Panc1 (cell line): ENCODE results near the gene FNBP1L.

Experiments used
- CTCF ChIP-seq: fragments of 450-650 bp; IDR thresholded peaks from 2 replicates; pipeline ENCODE4 v1.5.1; 2017; ENCODE audit warnings: mild to moderate bottlenecking
- POLR2AphosphoS5 ChIP-seq: IDR thresholded peaks from 2 replicates; pipeline ENCODE4 v1.6.1; 2012; ENCODE audit warnings: mild to moderate bottlenecking, low read depth, low read length, moderate library complexity
- SIN3A ChIP-seq: IDR thresholded peaks from 2 replicates; pipeline ENCODE4 v1.6.1; 2012; ENCODE audit warnings: low read depth, mild to moderate bottlenecking, low read length, moderate library complexity, borderline replicate concordance; ENCODE audit not compliant: insufficient read depth
- TCF7L2 ChIP-seq: IDR thresholded peaks from 2 replicates; pipeline ENCODE4 v1.6.1; 2011; ENCODE audit warnings: mild to moderate bottlenecking, low read depth, low read length, inconsistent platforms

- TF ChIP-seq CTCF (no peak), SIN3A (no peak), POLR2AphosphoS5 (no peak), TCF7L2 (no peak)
Measured at GRCh38 chr1:93526431-93526830, 78.5 kb downstream of the FNBP1L start.
